ENCODE measurements around the gene DES. TPM values are rescaled to one million over a fixed set of nuclear protein-coding genes. Genes with fewer than 3 reads are reported as not detected.

DES gene
- total RNA-seq, 1 donor from 2014 or later: 9.3 TPM

DNA sequence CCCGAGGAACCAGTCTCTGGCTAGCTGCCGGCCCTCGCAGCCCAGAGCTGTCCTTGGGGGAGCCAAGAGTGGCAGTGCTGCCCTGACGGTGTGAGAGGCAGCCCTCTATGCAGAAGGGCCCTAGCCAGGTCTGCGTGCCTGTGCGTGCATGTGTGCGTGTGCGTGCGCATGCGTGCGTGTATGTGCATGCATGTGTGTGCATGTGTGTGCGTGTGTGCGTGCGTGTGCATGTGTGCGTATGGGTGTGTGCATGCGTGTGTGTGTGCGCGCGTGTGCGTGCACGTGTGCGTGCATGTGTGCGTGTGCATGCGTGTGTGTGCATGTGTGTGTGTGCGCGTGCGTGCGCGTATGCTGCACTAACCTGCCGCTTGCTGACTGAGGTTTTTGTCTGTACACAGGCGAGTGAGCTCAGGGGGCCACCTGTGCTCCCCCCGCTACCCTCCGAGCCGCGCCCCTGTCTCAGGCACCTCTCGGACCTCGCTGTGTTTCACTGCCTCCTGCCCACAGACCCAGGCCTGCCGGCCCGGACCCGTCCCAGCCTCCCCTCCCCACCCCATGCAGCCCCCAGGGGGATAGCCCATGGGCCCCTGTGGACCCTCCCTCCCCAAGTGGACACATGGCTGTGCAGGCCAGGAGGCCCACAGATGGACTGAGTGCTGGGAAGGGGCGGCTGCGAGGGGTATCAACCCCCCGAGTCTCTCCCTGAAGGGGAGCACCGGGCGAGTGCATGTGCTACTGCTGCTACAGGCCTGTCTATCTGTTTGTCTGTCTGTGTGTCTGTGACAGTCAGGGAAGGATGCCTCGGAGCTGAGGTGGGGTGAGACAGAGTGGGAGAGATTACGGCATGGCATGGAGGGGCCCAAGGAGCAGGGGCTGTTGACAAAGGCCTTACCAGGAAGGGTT is 47.7 kb downstream of the DES start:
- TF ChIP-seq, protein P1, sequence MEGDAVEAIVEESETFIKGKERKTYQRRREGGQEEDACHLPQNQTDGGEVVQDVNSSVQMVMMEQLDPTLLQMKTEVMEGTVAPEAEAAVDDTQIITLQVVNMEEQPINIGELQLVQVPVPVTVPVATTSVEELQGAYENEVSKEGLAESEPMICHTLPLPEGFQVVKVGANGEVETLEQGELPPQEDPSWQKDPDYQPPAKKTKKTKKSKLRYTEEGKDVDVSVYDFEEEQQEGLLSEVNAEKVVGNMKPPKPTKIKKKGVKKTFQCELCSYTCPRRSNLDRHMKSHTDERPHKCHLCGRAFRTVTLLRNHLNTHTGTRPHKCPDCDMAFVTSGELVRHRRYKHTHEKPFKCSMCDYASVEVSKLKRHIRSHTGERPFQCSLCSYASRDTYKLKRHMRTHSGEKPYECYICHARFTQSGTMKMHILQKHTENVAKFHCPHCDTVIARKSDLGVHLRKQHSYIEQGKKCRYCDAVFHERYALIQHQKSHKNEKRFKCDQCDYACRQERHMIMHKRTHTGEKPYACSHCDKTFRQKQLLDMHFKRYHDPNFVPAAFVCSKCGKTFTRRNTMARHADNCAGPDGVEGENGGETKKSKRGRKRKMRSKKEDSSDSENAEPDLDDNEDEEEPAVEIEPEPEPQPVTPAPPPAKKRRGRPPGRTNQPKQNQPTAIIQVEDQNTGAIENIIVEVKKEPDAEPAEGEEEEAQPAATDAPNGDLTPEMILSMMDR (conservative IDR thresholded peaks at IDR 0.05): no peak
- Mint-ChIP-seq H3K36me3 (no peaks in the 10 kb centered on the region), H3K27ac (no peak overlapping the region), H3K4me1 (ENCODE audit: unreplicated experiment) (peaks cover 2% of the 10 kb centered on the region), H3K9me3 (no peaks in the 10 kb centered on the region), H3K27me3 (no peaks in the 10 kb centered on the region), H3K4me3 (no peak overlapping the region)
- DNase-seq (ENCODE audit: extremely low spot score, unreplicated experiment): no peak

DNA sequence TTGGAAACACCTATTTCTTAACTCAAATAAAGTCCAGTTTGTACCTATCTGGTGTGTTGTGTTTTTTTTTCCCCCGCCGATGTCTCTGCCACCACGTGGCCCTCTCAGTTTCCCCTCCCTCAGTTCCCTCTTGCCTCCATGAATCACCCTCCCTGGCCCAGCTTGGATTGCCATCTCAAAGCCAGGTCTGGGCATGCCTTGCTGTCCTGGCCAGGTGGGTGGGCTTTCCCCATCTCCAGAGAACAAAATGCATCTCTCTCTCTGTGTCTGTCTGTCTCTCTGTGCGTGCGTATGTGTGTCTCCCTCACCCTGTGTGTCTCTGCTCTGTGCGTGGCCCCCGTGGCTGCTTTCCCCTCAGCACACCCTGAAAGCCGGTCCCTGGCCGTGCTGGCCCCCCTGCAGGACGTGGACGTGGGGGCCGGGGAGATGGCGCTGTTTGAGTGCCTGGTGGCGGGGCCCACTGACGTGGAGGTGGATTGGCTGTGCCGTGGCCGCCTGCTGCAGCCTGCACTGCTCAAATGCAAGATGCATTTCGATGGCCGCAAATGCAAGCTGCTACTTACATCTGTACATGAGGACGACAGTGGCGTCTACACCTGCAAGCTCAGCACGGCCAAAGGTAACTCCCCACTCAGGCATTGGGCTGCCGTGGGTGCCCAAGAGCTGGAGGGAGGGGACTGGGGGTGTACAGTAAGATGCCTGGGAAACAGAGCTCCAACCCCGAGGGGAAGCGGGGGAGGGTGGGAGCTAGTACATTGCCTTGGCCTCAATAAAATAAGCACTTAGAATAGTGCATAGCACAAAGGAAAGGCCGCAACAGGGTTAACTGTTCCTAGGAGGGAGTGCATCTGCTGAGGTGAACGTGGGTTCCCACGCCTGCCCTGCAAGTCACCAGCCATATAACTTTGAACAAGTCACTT is 48.9 kb downstream of the DES start:
- Mint-ChIP-seq H3K9me3 (no peaks in the 10 kb centered on the region), H3K4me3 (no peak overlapping the region), H3K27me3 (no peaks in the 10 kb centered on the region), H3K27ac (no peak overlapping the region), H3K4me1 (ENCODE audit: unreplicated experiment) (peaks cover 6% of the 10 kb centered on the region), H3K36me3 (no peaks in the 10 kb centered on the region)
- no peak for DNase-seq (ENCODE audit: extremely low spot score, unreplicated experiment)
- TF ChIP-seq, protein P1 (conservative IDR thresholded peaks at IDR 0.05): no peak

DNA sequence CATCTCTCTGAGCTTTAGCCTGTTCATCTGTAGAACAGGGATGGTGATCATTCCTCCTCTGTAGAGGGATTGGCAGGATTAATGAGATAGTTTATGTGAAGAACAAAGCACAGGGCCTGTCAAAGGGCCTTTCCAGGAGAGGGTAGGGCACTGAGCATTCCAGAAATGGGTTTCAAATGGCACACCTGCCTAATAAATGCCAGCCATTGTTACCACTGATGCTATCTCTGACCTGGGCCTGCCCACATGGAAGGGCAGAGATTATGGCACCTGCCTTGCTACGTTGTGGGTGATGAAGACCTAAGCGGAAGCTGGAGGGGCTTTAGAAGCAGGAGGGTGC is 49.5 kb downstream of the DES start:
- Mint-ChIP-seq H3K9me3 (no peaks in the 10 kb centered on the region), H3K36me3 (no peaks in the 10 kb centered on the region), H3K4me3 (no peak overlapping the region), H3K27me3 (no peaks in the 10 kb centered on the region), H3K27ac (no peak overlapping the region), H3K4me1 (ENCODE audit: unreplicated experiment) (peaks cover 6% of the 10 kb centered on the region)
- TF ChIP-seq, protein P1 (conservative IDR thresholded peaks at IDR 0.05): no peak
- no peak for DNase-seq (ENCODE audit: extremely low spot score, unreplicated experiment)

DNA sequence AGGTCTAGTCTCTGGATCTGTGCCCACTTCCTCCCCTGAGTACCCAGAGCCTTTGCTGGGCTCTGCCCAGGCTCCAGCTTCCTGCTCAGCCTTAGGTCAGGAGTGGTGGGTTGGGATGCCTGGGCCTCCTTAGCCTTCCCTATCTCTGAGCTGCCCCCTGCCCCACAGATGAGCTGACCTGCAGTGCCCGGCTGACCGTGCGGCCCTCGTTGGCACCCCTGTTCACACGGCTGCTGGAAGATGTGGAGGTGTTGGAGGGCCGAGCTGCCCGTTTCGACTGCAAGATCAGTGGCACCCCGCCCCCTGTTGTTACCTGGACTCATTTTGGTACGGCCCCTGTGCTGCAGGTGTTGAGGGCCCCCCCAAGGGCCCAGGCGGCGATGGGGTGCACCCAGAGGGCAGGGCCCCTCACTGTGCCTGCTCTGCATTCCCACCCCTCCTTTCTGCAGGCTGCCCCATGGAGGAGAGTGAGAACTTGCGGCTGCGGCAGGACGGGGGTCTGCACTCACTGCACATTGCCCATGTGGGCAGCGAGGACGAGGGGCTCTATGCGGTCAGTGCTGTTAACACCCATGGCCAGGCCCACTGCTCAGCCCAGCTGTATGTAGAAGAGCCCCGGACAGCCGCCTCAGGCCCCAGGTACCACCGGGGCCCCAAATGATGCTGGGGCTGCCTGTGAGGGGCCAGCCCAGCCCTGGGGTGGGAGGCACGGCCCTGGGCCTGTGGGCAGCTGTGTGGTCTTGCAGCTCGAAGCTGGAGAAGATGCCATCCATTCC is 50.4 kb downstream of the DES start:
- Mint-ChIP-seq H3K27me3 (no peaks in the 10 kb centered on the region), H3K9me3 (no peaks in the 10 kb centered on the region), H3K27ac (no peak overlapping the region), H3K4me3 (no peak overlapping the region), H3K36me3 (no peaks in the 10 kb centered on the region), H3K4me1 (ENCODE audit: unreplicated experiment) (peaks cover 6% of the 10 kb centered on the region)
- TF ChIP-seq, protein P1 (conservative IDR thresholded peaks at IDR 0.05): no peak
- no peak for DNase-seq (ENCODE audit: extremely low spot score, unreplicated experiment)

DNA sequence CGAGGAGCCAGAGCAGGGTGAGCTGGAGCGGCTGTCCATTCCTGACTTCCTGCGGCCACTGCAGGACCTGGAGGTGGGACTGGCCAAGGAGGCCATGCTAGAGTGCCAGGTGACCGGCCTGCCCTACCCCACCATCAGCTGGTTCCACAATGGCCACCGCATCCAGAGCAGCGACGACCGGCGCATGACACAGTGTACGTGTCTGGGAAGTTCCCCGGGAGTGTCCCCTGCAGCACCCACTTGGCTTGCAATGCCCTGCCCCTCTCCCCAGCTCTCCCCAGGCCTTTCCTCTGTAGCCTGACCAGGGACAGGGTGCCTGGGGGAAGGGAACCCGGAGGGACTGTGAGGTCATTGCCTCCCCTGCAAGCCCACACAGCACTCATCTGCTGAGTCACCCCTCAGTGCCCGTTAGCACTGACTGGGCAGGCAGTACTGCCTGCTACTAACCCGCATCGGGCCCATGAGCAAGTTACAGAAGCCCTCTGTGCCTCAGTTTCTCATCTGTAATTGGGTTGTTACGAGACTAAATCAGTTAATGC is 51.1 kb downstream of the DES start:
- Mint-ChIP-seq H3K9me3 (no peaks in the 10 kb centered on the region), H3K4me1 (ENCODE audit: unreplicated experiment) (peaks cover 6% of the 10 kb centered on the region), H3K27me3 (no peaks in the 10 kb centered on the region), H3K27ac (no peak overlapping the region), H3K36me3 (no peaks in the 10 kb centered on the region), H3K4me3 (no peak overlapping the region)
- TF ChIP-seq, protein P1 (conservative IDR thresholded peaks at IDR 0.05): no peak
- no peak for DNase-seq (ENCODE audit: extremely low spot score, unreplicated experiment)
